ENCODE data around the gene PKD2.
A peak's percentile ranks its signal among the peaks of the same experiment; 100 is the strongest.
"Not testable (repeated sequence)": the region's sequence is repeated elsewhere in the genome, so short reads cannot be mapped to it uniquely, and the experiment has no call there.

Gene PKD2

GRCh38 chr4:88098993-88099752, 91.7 kb downstream of the PKD2 start:
- Mint-ChIP-seq H3K27me3 (no peaks in the 10 kb centered on the region), H3K4me1 (ENCODE audit: low read depth) (no peaks in the 10 kb centered on the region), H3K36me3 (ENCODE audit: low read depth) (no peaks in the 10 kb centered on the region), H3K4me3 (no peak overlapping the region), H3K9me3 (no peaks in the 10 kb centered on the region), H3K27ac (no peak overlapping the region)

GRCh38 chr4:88101165-88101564, 93.7 kb downstream of the PKD2 start:
- no peaks in the 10 kb centered on the region for H3K36me3 Mint-ChIP-seq (ENCODE audit: low read depth)
- H3K27me3 Mint-ChIP-seq: no peaks in the 10 kb centered on the region
- no peak overlapping the region for H3K27ac Mint-ChIP-seq
- H3K9me3 Mint-ChIP-seq: no peaks in the 10 kb centered on the region
- no peak overlapping the region for H3K4me3 Mint-ChIP-seq
- peaks cover 2% of the 10 kb centered on the region for H3K4me1 Mint-ChIP-seq (ENCODE audit: low read depth)

- Mint-ChIP-seq H3K4me1 (ENCODE audit: low read depth) (peaks cover 8% of the 10 kb centered on the region), H3K4me3 (no peak overlapping the region), H3K9me3 (no peaks in the 10 kb centered on the region), H3K27me3 (no peaks in the 10 kb centered on the region), H3K27ac (no peak overlapping the region), H3K36me3 (ENCODE audit: low read depth) (no peaks in the 10 kb centered on the region)
These were observed 94.6 kb downstream of the PKD2 start for GRCh38 chr4:88102026-88102425.

- no peak overlapping the region for H3K27ac Mint-ChIP-seq
- H3K27me3 Mint-ChIP-seq: no peaks in the 10 kb centered on the region
- peaks cover 10% of the 10 kb centered on the region for H3K4me1 Mint-ChIP-seq (ENCODE audit: low read depth)
- H3K9me3 Mint-ChIP-seq: no peaks in the 10 kb centered on the region
- H3K36me3 Mint-ChIP-seq (ENCODE audit: low read depth): no peaks in the 10 kb centered on the region
- H3K4me3 Mint-ChIP-seq: no peak overlapping the region
These were observed 97.6 kb downstream of the PKD2 start for GRCh38 chr4:88104902-88105610.

- no peak overlapping the region for H3K4me3 Mint-ChIP-seq
- no peaks in the 10 kb centered on the region for H3K9me3 Mint-ChIP-seq
- no peaks in the 10 kb centered on the region for H3K27me3 Mint-ChIP-seq
- H3K4me1 Mint-ChIP-seq (ENCODE audit: low read depth): peaks cover 10% of the 10 kb centered on the region
- H3K36me3 Mint-ChIP-seq (ENCODE audit: low read depth): no peaks in the 10 kb centered on the region
- peak overlapping the region; percentile 61 for H3K27ac Mint-ChIP-seq
These were observed 98.8 kb downstream of the PKD2 start for GRCh38 chr4:88106205-88106604.

GRCh38 chr4:88107406-88108107, 100.1 kb downstream of the PKD2 start:
- H3K4me1 Mint-ChIP-seq (ENCODE audit: low read depth): peaks cover 10% of the 10 kb centered on the region
- no peaks in the 10 kb centered on the region for H3K36me3 Mint-ChIP-seq (ENCODE audit: low read depth)
- H3K4me3 Mint-ChIP-seq: no peak overlapping the region
- H3K9me3 Mint-ChIP-seq: no peaks in the 10 kb centered on the region
- no peak overlapping the region for H3K27ac Mint-ChIP-seq
- H3K27me3 Mint-ChIP-seq: no peaks in the 10 kb centered on the region

- H3K4me3 Mint-ChIP-seq; H3K9me3 Mint-ChIP-seq; H3K36me3 Mint-ChIP-seq (ENCODE audit: low read depth); H3K27ac Mint-ChIP-seq; H3K27me3 Mint-ChIP-seq: not testable (repeated sequence)
- peaks cover 10% of the 10 kb centered on the region for H3K4me1 Mint-ChIP-seq (ENCODE audit: low read depth)
These were observed 100.7 kb downstream of the PKD2 start for GRCh38 chr4:88108108-88108465.

GRCh38 chr4:88108747-88109122, 101.3 kb downstream of the PKD2 start:
- peaks cover 10% of the 10 kb centered on the region for H3K4me1 Mint-ChIP-seq (ENCODE audit: low read depth)
- no peak overlapping the region for H3K4me3 Mint-ChIP-seq
- H3K27ac Mint-ChIP-seq: no peak overlapping the region
- H3K9me3 Mint-ChIP-seq: no peaks in the 10 kb centered on the region
- H3K36me3 Mint-ChIP-seq (ENCODE audit: low read depth): no peaks in the 10 kb centered on the region
- no peaks in the 10 kb centered on the region for H3K27me3 Mint-ChIP-seq

GRCh38 chr4:88109123-88109881, 101.9 kb downstream of the PKD2 start:
- no peaks in the 10 kb centered on the region for H3K27me3 Mint-ChIP-seq
- H3K9me3 Mint-ChIP-seq: no peaks in the 10 kb centered on the region

GRCh38 chr4:88110826-88111225, 103.4 kb downstream of the PKD2 start:
- no peaks in the 10 kb centered on the region for H3K36me3 Mint-ChIP-seq (ENCODE audit: low read depth)
- H3K4me1 Mint-ChIP-seq (ENCODE audit: low read depth): peaks cover 10% of the 10 kb centered on the region
- H3K27me3 Mint-ChIP-seq: no peaks in the 10 kb centered on the region
- no peak overlapping the region for H3K27ac Mint-ChIP-seq
- no peak overlapping the region for H3K4me3 Mint-ChIP-seq
- H3K9me3 Mint-ChIP-seq: no peaks in the 10 kb centered on the region

More at GRCh38 chr4:88109123-88109881, 101.9 kb downstream of the PKD2 start:
- H3K4me3 Mint-ChIP-seq: no peak overlapping the region
- no peaks in the 10 kb centered on the region for H3K36me3 Mint-ChIP-seq (ENCODE audit: low read depth)
- peaks cover 10% of the 10 kb centered on the region for H3K4me1 Mint-ChIP-seq (ENCODE audit: low read depth)
- no peak overlapping the region for H3K27ac Mint-ChIP-seq

GRCh38 chr4:88112856-88113255, 105.4 kb downstream of the PKD2 start:
- no peak overlapping the region for H3K4me3 Mint-ChIP-seq
- H3K27me3 Mint-ChIP-seq: no peaks in the 10 kb centered on the region
- no peaks in the 10 kb centered on the region for H3K9me3 Mint-ChIP-seq
- no peaks in the 10 kb centered on the region for H3K4me1 Mint-ChIP-seq (ENCODE audit: low read depth)
- H3K27ac Mint-ChIP-seq: no peak overlapping the region
- no peaks in the 10 kb centered on the region for H3K36me3 Mint-ChIP-seq (ENCODE audit: low read depth)

GRCh38 chr4:88115587-88115986, 108.2 kb downstream of the PKD2 start:
- Mint-ChIP-seq H3K4me1 (ENCODE audit: low read depth) (no peaks in the 10 kb centered on the region), H3K36me3 (ENCODE audit: low read depth) (peaks cover 5% of the 10 kb centered on the region), H3K27me3 (no peaks in the 10 kb centered on the region), H3K9me3 (peaks cover 13% of the 10 kb centered on the region), H3K27ac (no peak overlapping the region), H3K4me3 (no peak overlapping the region)

GRCh38 chr4:88119943-88120342, 112.5 kb downstream of the PKD2 start:
- Mint-ChIP-seq H3K27ac (no peak overlapping the region), H3K4me1 (ENCODE audit: low read depth) (no peaks in the 10 kb centered on the region), H3K9me3 (peaks cover 24% of the 10 kb centered on the region), H3K27me3 (peaks cover 3% of the 10 kb centered on the region), H3K4me3 (no peak overlapping the region), H3K36me3 (ENCODE audit: low read depth) (peaks cover 12% of the 10 kb centered on the region)

GRCh38 chr4:88122260-88122659, 114.8 kb downstream of the PKD2 start:
- H3K4me3 Mint-ChIP-seq; H3K27me3 Mint-ChIP-seq; H3K27ac Mint-ChIP-seq; H3K4me1 Mint-ChIP-seq (ENCODE audit: low read depth): not testable (repeated sequence)
- peaks cover 12% of the 10 kb centered on the region for H3K36me3 Mint-ChIP-seq (ENCODE audit: low read depth)
- peaks cover 28% of the 10 kb centered on the region for H3K9me3 Mint-ChIP-seq

Measured in stimulated activated naive CD8-positive, alpha-beta T cell treated with anti-CD3 and anti-CD28 coated beads, Interleukin-15, Interleukin-2, amounts not matched to agents 100 ng/mL and 50 ng/mL, for 24 hours (primary cell).